Glutamatergic neuron (in vitro differentiated cells): Measurements from ENCODE around the gene CEP295NL. TPM values are rescaled to one million over a fixed set of nuclear protein-coding genes. Genes with fewer than 3 reads are reported as not detected.

Source experiments
- DNase-seq: peaks from one replicate; pipeline ENCODE4 v3.0.0; 2022
- H3K27ac Mint-ChIP-seq: one replicate; pipeline ENCODE4 v1.8.0; 2020; ENCODE audit warnings: mild to moderate bottlenecking, mixed read lengths, inconsistent platforms; ENCODE audit not compliant: unreplicated experiment
- H3K27me3 Mint-ChIP-seq: one replicate; pipeline ENCODE4 v1.8.0; 2020; ENCODE audit warnings: mild to moderate bottlenecking, moderate library complexity, mixed read lengths, inconsistent platforms; ENCODE audit not compliant: unreplicated experiment
- H3K36me3 Mint-ChIP-seq: one replicate; pipeline ENCODE4 v1.8.0; 2020; ENCODE audit warnings: mild to moderate bottlenecking, mixed read lengths, inconsistent platforms; ENCODE audit not compliant: unreplicated experiment
- H3K4me1 Mint-ChIP-seq: one replicate; pipeline ENCODE4 v1.8.0; 2020; ENCODE audit warnings: mild to moderate bottlenecking, low read depth, mixed read lengths, inconsistent platforms; ENCODE audit not compliant: unreplicated experiment
- H3K4me3 Mint-ChIP-seq: one replicate; pipeline ENCODE4 v1.8.0; 2020; ENCODE audit warnings: mild to moderate bottlenecking, mixed read lengths, inconsistent platforms; ENCODE audit not compliant: unreplicated experiment
- H3K9me3 Mint-ChIP-seq: one replicate; pipeline ENCODE4 v1.8.0; 2020; ENCODE audit warnings: mild to moderate bottlenecking, moderate library complexity, mixed read lengths, inconsistent platforms; ENCODE audit not compliant: unreplicated experiment
- CTCF ChIP-seq: fragments of 200-600 bp; sonication (generic); IDR thresholded peaks from one replicate; pipeline ENCODE4 v1.5.0; 2021; ENCODE audit not compliant: partially characterized antibody, unreplicated experiment
- total RNA-seq: library from RNA; stranded (reverse); fragmentation: NEBNext Ultra II Directional; extraction: Animal tissue kit (Norgen Biotek cat#: 25700); gene quantifications from one replicate; pipeline ENCODE4 v1.2.1, GENCODE V29; 2021; ENCODE audit not compliant: unreplicated experiment

The CEP295NL gene
- total RNA-seq, 1 donor from 2014 or later: 6.4 TPM

DNA sequence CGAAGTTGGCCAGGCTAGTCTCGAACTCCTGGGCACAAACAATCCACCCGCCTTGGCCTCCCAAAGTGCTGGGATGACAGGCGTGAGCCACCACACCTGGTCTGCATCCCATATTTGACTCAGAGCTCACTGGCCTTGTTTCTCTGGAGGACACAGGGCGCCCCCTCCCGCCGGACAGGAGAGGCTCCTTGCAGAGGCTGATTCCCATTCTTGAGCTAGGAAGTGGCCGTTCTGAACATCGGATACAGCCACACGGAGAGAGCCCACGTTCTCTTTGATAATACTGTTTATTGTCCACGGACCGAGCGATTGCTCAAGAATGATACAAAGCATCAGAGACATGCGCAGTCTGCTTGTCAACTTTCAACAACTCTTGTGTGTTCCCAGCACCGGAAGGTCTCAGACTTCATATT is 50.3 kb downstream of the CEP295NL start:
- no peak for DNase-seq
- peaks cover 1% of the 10 kb centered on the region for H3K9me3 Mint-ChIP-seq
- H3K27ac Mint-ChIP-seq: no peak overlapping the region
- H3K4me1 Mint-ChIP-seq: no peaks in the 10 kb centered on the region
- no peak for TF ChIP-seq CTCF
- H3K4me3 Mint-ChIP-seq: no peak overlapping the region
- H3K27me3 Mint-ChIP-seq: peaks cover 5% of the 10 kb centered on the region
- no peaks in the 10 kb centered on the region for H3K36me3 Mint-ChIP-seq

DNA sequence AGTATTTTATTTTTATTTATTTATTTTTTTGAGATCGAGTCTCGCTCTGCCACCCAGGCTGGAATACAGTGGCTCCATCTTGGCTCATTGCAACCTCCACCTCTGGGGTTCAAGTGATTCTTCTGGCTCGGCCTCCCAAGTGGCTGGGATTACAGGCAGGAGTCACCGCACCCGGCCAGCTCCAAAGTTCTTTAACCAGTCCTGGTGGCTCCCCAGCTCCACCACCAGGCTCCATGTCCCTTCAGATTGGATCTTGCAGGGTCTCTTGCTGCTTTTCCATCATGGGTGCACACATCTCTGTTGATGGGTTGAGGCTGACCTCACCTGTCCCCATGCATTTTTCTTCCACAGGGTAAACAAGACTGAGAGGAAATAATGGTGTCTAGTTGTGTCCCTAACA is 54.0 kb downstream of the CEP295NL start:
- Mint-ChIP-seq H3K9me3 (no peaks in the 10 kb centered on the region), H3K27ac (no peak overlapping the region), H3K4me1 (no peaks in the 10 kb centered on the region), H3K4me3 (no peak overlapping the region), H3K27me3 (peaks cover 2% of the 10 kb centered on the region), H3K36me3 (no peaks in the 10 kb centered on the region)
- DNase-seq: no peak
- no peak for TF ChIP-seq CTCF

DNA sequence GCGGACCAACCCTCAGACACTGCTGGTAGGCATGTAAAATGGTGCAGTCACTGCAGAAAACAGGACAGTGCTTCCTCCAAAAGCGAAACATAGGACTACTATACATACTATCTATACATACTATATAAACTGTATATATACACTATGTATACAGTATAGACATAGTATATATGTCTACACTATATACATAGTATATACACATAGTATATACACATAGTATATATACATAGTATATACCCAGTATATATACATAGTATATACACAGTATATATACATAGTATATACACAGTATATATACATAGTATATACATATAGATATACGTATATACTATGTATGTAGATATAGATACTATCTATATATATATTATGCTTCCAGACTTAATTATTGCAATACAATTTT is 55.9 kb downstream of the CEP295NL start:
- DNase-seq: no peak
- Mint-ChIP-seq H3K36me3 (no peaks in the 10 kb centered on the region), H3K4me1 (no peaks in the 10 kb centered on the region), H3K27me3 (peaks cover 2% of the 10 kb centered on the region), H3K27ac (no peak overlapping the region), H3K9me3 (no peaks in the 10 kb centered on the region), H3K4me3 (no peak overlapping the region)
- no peak for TF ChIP-seq CTCF

- H3K4me3 Mint-ChIP-seq: no peak overlapping the region
- H3K36me3 Mint-ChIP-seq: no peaks in the 10 kb centered on the region
- no peak overlapping the region for H3K27ac Mint-ChIP-seq
- no peak for DNase-seq
- H3K9me3 Mint-ChIP-seq: peaks cover 6% of the 10 kb centered on the region
- TF ChIP-seq CTCF: no peak
- H3K4me1 Mint-ChIP-seq: peaks cover 3% of the 10 kb centered on the region
- peaks cover 2% of the 10 kb centered on the region for H3K27me3 Mint-ChIP-seq
Measured at GRCh38 chr17:78844301-78845005, 58.5 kb downstream of the CEP295NL start.

GRCh38 chr17:78842881-78843565 is 60.0 kb downstream of the CEP295NL start:
- Mint-ChIP-seq H3K9me3 (peaks cover 7% of the 10 kb centered on the region), H3K4me3 (no peak overlapping the region), H3K27ac (no peak overlapping the region), H3K36me3 (no peaks in the 10 kb centered on the region), H3K27me3 (no peaks in the 10 kb centered on the region), H3K4me1 (peaks cover 15% of the 10 kb centered on the region)
- TF ChIP-seq CTCF: peak; percentile 63
- DNase-seq: peak; percentile 66
